ENCODE data around the gene SPNS3. TPM values are rescaled to one million over a fixed set of nuclear protein-coding genes. Genes with fewer than 3 reads are reported as not detected.
A peak's percentile ranks its signal among the peaks of the same experiment; 100 is the strongest.

SPNS3 gene
- total and polyA plus RNA-seq, 2 donors (not counting 1 experiment from before 2014, with no cell fraction given): 0.44 to 0.52 TPM

- Histone ChIP-seq H3K27me3 (replicated peaks in 1 of 4; ENCODE audit: control extremely low read depth in 1 of 4, control insufficient read depth in 3 of 4, insufficient read depth in 4 of 4, low read length in 3 of 4) (no peaks in the 10 kb centered on the region), H3K27ac (ENCODE audit: low read length in 2 of 2) (no peak overlapping the region), H3K9ac (ENCODE audit: low read length) (no peak overlapping the region), H3K36me3 (replicated peaks in 1 of 2; ENCODE audit: control extremely low read depth in 1 of 2, control insufficient read depth in 1 of 2, extremely low read depth in 1 of 2, insufficient read depth in 2 of 2, low read length in 1 of 2) (no peaks in the 10 kb centered on the region), H3K4me2 (replicated peaks; ENCODE audit: low read depth, low read length, poor library complexity, severe bottlenecking) (peak overlapping the region; percentile 50), H3K9me3 (ENCODE audit: control extremely low read depth in 1 of 3, control insufficient read depth in 2 of 3, insufficient read depth in 1 of 3, low read length in 2 of 3) (no peaks in the 10 kb centered on the region), H3K4me1 (ENCODE audit: control insufficient read depth in 2 of 2, insufficient read depth in 2 of 2, low read length in 2 of 2) (peaks cover 8 to 15% of the 10 kb centered on the region in 2 donors), H4K20me1 (ENCODE audit: control insufficient read depth, insufficient read depth, low read length, poor library complexity, severe bottlenecking) (no peaks in the 10 kb centered on the region), H3K79me2 (ENCODE audit: control insufficient read depth, insufficient read depth, low read length) (no peaks in the 10 kb centered on the region), H2AFZ (ENCODE audit: insufficient read depth, low read depth, low read length, poor library complexity, severe bottlenecking) (peak overlapping the region; percentile 5), H3K4me3 (ENCODE audit: control extremely low read depth in 1 of 5, extremely low read depth in 1 of 5, insufficient read depth in 1 of 5, low read depth in 2 of 5, low read length in 4 of 5) (peak overlapping the region in 1 of 5 experiments; percentile 12)
- Mint-ChIP-seq H3K27ac (no peak overlapping the region), H3K4me1 (peaks cover 10% of the 10 kb centered on the region), H3K27me3 (no peaks in the 10 kb centered on the region), H3K9me3 (ENCODE audit: insufficient read depth) (no peaks in the 10 kb centered on the region), H3K4me3 (peak overlapping the region; percentile 10)
- POLR2A ChIA-PET: no interaction called here
- CTCF ChIA-PET: interaction anchor here (1.3 kb wide), 1 partner anchor 11 kb away, joined by 5 read pairs; no protein-coding TSS in a partner anchor
- 100% methylated on average over 1 of the region's 10 CpGs for WGBS (ENCODE audit: insufficient coverage)
- intact Hi-C loops (cut with micrococcal nuclease): no loop called here
- ATAC-seq (ENCODE audit: low read depth): peak; percentile 41
- peak; percentile 39 for DNase-seq
- TF ChIP-seq CTCF (IDR thresholded peaks at IDR 0.05): no peak
- no peak for TF ChIP-seq EZH2 (IDR thresholded peaks at IDR 0.05; ENCODE audit: borderline replicate concordance, insufficient read depth, low read depth, low read length, poor library complexity, severe bottlenecking)
Observed at GRCh38 chr17:4426499-4427208, 7.1 kb upstream of the SPNS3 start.

- ChIA-PET POLR2A (no interaction called here), CTCF (no interaction called here)
- intact Hi-C loops (cut with micrococcal nuclease): no loop called here
Observed at GRCh38 chr17:4427505-4427904, 6.2 kb upstream of the SPNS3 start.

More at GRCh38 chr17:4427505-4427904, 6.2 kb upstream of the SPNS3 start:
- Histone ChIP-seq H3K27ac (ENCODE audit: low read length in 2 of 2) (no peak overlapping the region), H4K20me1 (ENCODE audit: control insufficient read depth, insufficient read depth, low read length, poor library complexity, severe bottlenecking) (no peaks in the 10 kb centered on the region), H3K4me3 (ENCODE audit: control extremely low read depth in 1 of 5, extremely low read depth in 1 of 5, insufficient read depth in 1 of 5, low read depth in 2 of 5, low read length in 4 of 5) (no peak overlapping the region), H2AFZ (ENCODE audit: insufficient read depth, low read depth, low read length, poor library complexity, severe bottlenecking) (no peak overlapping the region), H3K9ac (ENCODE audit: low read length) (no peak overlapping the region), H3K4me1 (ENCODE audit: control insufficient read depth in 2 of 2, insufficient read depth in 2 of 2, low read length in 2 of 2) (peaks cover 8 to 15% of the 10 kb centered on the region in 2 donors), H3K4me2 (replicated peaks; ENCODE audit: low read depth, low read length, poor library complexity, severe bottlenecking) (no peak overlapping the region), H3K79me2 (ENCODE audit: control insufficient read depth, insufficient read depth, low read length) (no peaks in the 10 kb centered on the region), H3K36me3 (replicated peaks in 1 of 2; ENCODE audit: control extremely low read depth in 1 of 2, control insufficient read depth in 1 of 2, extremely low read depth in 1 of 2, insufficient read depth in 2 of 2, low read length in 1 of 2) (no peaks in the 10 kb centered on the region), H3K27me3 (replicated peaks in 1 of 4; ENCODE audit: control extremely low read depth in 1 of 4, control insufficient read depth in 3 of 4, insufficient read depth in 4 of 4, low read length in 3 of 4) (no peaks in the 10 kb centered on the region), H3K9me3 (ENCODE audit: control extremely low read depth in 1 of 3, control insufficient read depth in 2 of 3, insufficient read depth in 1 of 3, low read length in 2 of 3) (no peaks in the 10 kb centered on the region)
- peaks cover 10% of the 10 kb centered on the region for H3K4me1 Mint-ChIP-seq
- H3K27me3 Mint-ChIP-seq: no peaks in the 10 kb centered on the region
- DNase-seq: peak; percentile 59
- H3K9me3 Mint-ChIP-seq (ENCODE audit: insufficient read depth): no peaks in the 10 kb centered on the region
- no peak for TF ChIP-seq CTCF (IDR thresholded peaks at IDR 0.05)
- TF ChIP-seq EZH2 (IDR thresholded peaks at IDR 0.05; ENCODE audit: borderline replicate concordance, insufficient read depth, low read depth, low read length, poor library complexity, severe bottlenecking): no peak
- ATAC-seq (ENCODE audit: low read depth): peak; percentile 24
- peak overlapping the region; percentile 67 for H3K27ac Mint-ChIP-seq
- WGBS (ENCODE audit: insufficient coverage): 61% methylated on average over 5 of the region's 11 CpGs
- peak overlapping the region; percentile 50 for H3K4me3 Mint-ChIP-seq

All from B cell (primary cell).